IgD-negative memory B cell (primary cell): ENCODE results near the gene ADGRG3. TPM values are rescaled to one million over a fixed set of nuclear protein-coding genes. Genes with fewer than 3 reads are reported as not detected.
"Not testable (repeated sequence)": the region's sequence is repeated elsewhere in the genome, so short reads cannot be mapped to it uniquely, and the experiment has no call there.

Experiments used
- H3K27ac Mint-ChIP-seq, 3 donors: one replicate each; pipeline ENCODE4 v1.8.0; 2020 to 2022; ENCODE audit warnings: mild to moderate bottlenecking in 3 of 3, mixed read lengths in 3 of 3, moderate library complexity in 1 of 3
- H3K27me3 Mint-ChIP-seq: one replicate; pipeline ENCODE4 v1.8.0; 2021; ENCODE audit warnings: mixed read lengths
- H3K36me3 Mint-ChIP-seq: one replicate; pipeline ENCODE4 v1.8.0; 2020; ENCODE audit warnings: mild to moderate bottlenecking, mixed read lengths
- H3K4me1 Mint-ChIP-seq, 3 donors: one replicate each; pipeline ENCODE4 v1.8.0; 2020 to 2022; ENCODE audit warnings: mixed read lengths in 3 of 3, mild to moderate bottlenecking in 1 of 3
- H3K4me3 Mint-ChIP-seq, 4 donors: one replicate each; pipeline ENCODE4 v1.8.0; 2020 to 2022; ENCODE audit warnings: mild to moderate bottlenecking in 4 of 4, mixed read lengths in 4 of 4, moderate library complexity in 3 of 4
- H3K9me3 Mint-ChIP-seq, 3 donors: one replicate each; pipeline ENCODE4 v1.8.0; 2020 to 2021; ENCODE audit warnings: mixed read lengths in 3 of 3, mild to moderate bottlenecking in 1 of 3
- polyA plus RNA-seq: library from polyadenylated mRNA; unstranded; fragments of 300-500 nt; fragmentation: Illumina TruSeq; gene quantifications from one replicate; pipeline ENCODE4 v1.2.3, GENCODE V29; 2021

ADGRG3 gene
- polyA plus RNA-seq, 1 donor from 2014 or later: not detected

DNA sequence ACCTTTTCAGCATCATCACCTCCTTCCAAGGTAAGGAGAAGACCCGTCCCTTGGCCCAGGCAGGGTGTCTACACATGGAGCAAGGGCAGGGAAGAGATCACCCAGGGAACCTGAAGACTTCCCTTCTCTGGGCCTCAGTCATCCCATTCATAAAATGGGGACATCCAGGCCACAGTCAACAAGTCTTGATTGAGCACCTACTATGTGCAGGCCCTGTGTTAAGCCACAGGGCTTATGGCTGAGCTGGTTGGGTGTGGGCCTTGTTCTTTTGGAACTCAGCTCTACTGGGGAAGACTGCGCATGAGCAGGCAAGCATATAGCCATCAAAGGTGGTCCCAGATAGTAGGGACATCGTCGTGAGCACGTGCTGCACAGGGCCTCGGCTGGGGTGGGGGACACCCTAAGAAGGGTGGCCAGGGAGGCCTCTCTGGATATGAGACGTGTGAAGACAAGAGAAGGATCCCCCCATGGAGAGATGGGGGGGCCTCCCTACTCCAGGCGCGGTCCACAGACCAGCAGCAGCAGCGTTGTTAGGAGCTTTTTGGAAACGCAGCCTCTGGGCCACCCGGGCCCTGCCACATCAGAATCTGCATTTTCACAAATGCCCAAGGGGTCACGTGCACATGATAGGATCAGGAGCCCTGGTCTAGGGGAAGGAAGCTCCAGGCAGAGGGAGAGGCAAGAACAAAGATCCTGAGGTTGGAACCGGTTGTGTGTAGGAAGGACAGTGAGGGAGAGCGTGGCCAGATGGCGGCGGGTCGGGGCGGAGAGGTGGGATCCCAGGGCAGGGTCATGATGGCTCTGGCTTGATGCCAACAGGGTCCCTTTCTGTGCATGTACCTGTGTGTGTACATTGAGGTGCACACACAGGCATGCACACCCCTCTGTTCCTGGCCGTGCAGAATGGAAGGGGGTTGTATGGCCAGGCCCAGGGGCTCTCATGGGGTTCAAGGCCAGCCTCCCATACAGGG lies 5.9 kb upstream of the ADGRG3 start:
- Mint-ChIP-seq H3K27me3 (peaks cover 2% of the 10 kb centered on the region), H3K4me3 (no peak overlapping the region), H3K27ac (peak overlapping the region in 1 of 3 donors; percentile 68), H3K9me3 (no peaks in the 10 kb centered on the region), H3K4me1 (no peaks in the 10 kb centered on the region), H3K36me3 (peaks cover 3% of the 10 kb centered on the region)

DNA sequence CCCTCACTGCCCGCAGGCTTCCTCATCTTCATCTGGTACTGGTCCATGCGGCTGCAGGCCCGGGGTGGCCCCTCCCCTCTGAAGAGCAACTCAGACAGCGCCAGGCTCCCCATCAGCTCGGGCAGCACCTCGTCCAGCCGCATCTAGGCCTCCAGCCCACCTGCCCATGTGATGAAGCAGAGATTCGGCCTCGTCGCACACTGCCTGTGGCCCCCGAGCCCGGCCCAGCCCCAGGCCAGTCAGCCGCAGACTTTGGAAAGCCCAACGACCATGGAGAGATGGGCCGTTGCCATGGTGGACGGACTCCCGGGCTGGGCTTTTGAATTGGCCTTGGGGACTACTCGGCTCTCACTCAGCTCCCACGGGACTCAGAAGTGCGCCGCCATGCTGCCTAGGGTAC lies 4.7 kb upstream of the ADGRG3 start:
- H3K36me3 Mint-ChIP-seq: peaks cover 1% of the 10 kb centered on the region
- H3K27me3 Mint-ChIP-seq: peaks cover 2% of the 10 kb centered on the region
- H3K4me3 Mint-ChIP-seq: no peak overlapping the region
- H3K27ac Mint-ChIP-seq: no peak overlapping the region
- no peaks in the 10 kb centered on the region for H3K4me1 Mint-ChIP-seq
- no peaks in the 10 kb centered on the region for H3K9me3 Mint-ChIP-seq

GRCh38 chr16:57663917-57664661 lies 4.0 kb upstream of the ADGRG3 start:
- H3K4me3 Mint-ChIP-seq: no peak overlapping the region
- H3K27ac Mint-ChIP-seq: no peak overlapping the region
- H3K27me3 Mint-ChIP-seq: peaks cover 2% of the 10 kb centered on the region
- no peaks in the 10 kb centered on the region for H3K4me1 Mint-ChIP-seq
- H3K36me3 Mint-ChIP-seq: peaks cover 3% of the 10 kb centered on the region
- H3K9me3 Mint-ChIP-seq: no peaks in the 10 kb centered on the region

GRCh38 chr16:57664662-57665025 lies 3.5 kb upstream of the ADGRG3 start:
- H3K27me3 Mint-ChIP-seq: peaks cover 2% of the 10 kb centered on the region
- no peaks in the 10 kb centered on the region for H3K4me1 Mint-ChIP-seq
- peaks cover 3% of the 10 kb centered on the region for H3K36me3 Mint-ChIP-seq
- no peak overlapping the region for H3K4me3 Mint-ChIP-seq
- H3K27ac Mint-ChIP-seq: no peak overlapping the region
- H3K9me3 Mint-ChIP-seq: no peaks in the 10 kb centered on the region

DNA sequence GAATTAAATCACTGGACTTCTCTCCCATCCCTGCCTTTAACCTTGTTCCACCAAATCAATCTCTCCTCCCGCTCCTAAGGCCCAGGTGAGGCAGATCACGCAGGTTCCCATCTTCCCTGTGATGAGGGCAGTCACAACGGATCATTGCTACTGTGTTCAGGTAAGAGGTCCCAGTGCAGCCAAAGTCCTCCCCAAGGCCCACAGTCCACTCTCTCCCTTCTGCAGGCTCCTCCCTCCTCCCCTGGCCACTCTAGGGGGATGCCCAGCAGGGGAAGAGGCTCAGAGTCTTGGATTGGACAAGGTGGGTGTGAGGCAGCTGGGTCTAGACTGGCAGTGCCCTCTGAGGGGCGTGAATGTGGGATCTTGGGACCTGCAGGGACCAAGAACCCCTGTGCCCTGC lies 2.6 kb upstream of the ADGRG3 start:
- peaks cover 2% of the 10 kb centered on the region for H3K27me3 Mint-ChIP-seq
- H3K4me3 Mint-ChIP-seq: no peak overlapping the region
- H3K27ac Mint-ChIP-seq: no peak overlapping the region
- peaks cover 2% of the 10 kb centered on the region for H3K36me3 Mint-ChIP-seq
- no peaks in the 10 kb centered on the region for H3K4me1 Mint-ChIP-seq
- H3K9me3 Mint-ChIP-seq: no peaks in the 10 kb centered on the region

DNA sequence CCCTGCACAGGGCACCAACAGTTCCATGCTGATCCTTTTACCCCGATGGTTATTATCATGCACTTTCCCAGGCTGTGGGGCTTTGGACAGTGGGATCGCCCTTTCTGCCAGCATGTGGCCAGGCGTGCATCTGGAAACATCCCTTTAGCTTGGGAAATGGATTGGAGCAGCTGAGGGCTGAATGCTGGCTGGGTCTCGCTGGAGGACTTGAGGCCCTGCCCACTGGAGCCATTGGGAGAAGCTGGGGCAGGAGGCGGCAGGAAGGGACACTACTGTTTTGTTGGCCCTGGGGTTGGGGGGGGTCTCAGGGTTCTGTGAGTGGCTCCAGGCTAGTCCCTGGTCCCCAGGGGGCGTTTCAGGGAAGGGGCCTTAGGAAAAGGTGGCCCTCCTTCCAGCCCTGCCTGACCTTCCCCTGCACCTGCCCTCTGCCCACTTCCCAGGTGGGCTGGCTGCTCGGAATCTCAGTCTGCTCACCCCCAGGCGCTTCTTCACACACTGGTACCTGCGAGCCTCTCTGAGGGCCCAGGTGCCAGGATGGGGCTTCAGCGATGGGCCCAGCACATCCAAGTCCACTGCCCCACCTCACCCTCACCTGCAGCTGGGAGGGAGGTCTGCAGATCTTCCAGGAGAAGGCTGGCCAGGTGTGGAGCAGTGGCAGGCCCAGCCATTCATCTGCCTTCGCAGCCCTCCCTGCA lies 1.6 kb upstream of the ADGRG3 start:
- Mint-ChIP-seq H3K36me3 (peaks cover 2% of the 10 kb centered on the region), H3K4me1 (no peaks in the 10 kb centered on the region), H3K27ac (peak overlapping the region in 1 of 3 donors; percentile 71), H3K27me3 (peaks cover 6% of the 10 kb centered on the region), H3K9me3 (no peaks in the 10 kb centered on the region), H3K4me3 (no peak overlapping the region)

DNA sequence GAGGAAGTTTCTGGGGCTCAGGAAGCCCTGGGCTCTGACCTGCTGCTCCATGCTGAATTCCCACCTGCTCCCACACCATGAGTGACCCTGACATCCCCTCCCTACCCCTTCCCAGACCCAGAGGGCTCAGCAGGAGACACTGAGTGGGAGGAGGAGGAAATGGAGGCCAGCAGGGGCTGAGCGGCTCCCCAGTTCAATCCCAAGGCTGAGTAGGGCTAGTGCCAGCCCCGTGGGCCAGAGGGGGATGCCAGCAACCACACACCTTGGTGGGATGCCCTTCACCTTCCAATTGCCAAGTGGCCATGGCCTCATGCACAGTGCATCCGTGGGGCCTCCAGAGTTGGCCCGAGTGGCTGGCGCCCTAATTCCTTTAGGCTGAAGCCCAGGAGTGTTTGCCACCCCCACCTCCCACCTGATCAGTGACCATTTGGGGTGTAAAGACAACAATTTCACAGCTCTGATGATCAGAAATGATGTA lies 1.0 kb upstream of the ADGRG3 start:
- Mint-ChIP-seq H3K4me1 (no peaks in the 10 kb centered on the region), H3K27ac (peak overlapping the region in 1 of 3 donors; percentile 71), H3K36me3 (peaks cover 2% of the 10 kb centered on the region), H3K27me3 (peaks cover 4% of the 10 kb centered on the region), H3K4me3 (no peak overlapping the region), H3K9me3 (no peaks in the 10 kb centered on the region)

DNA sequence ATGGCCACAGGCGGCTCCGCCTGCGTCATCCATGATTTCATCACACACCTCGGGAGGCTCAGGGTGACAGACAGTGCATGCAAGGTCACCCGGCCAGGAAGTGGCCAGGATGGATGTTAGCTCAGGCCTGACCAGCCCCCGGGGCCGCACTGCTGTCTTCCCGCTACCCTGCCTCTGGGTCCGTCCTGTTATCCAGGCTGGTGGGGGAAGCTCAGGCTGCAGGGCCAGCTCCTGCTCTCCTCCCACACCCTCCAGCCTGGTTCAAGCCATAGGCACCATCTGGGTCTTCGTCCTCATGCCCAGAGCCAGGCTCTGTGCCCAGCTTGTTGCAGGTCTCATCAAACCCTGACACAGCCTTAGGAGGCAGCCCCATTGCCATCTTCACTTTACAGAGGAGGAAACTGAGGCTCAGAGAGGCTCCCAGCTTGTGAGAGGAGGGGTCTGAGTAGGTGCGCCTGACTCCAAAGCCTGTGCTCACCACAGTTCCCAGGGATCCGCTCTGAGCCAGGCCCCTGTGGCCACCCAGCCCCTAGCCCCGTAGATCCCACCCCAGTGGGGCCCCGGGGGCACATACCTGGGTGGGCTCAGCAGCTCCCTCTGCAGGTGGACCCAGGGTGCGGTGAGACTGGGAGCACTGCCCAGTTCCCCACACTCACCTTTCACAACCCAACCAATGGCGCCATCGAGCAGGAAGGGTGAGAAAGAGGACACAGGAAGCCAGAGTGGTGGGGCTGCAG lies 412 bp upstream of the ADGRG3 start:
- H3K4me3 Mint-ChIP-seq: no peak overlapping the region
- H3K4me1 Mint-ChIP-seq: no peaks in the 10 kb centered on the region

DNA sequence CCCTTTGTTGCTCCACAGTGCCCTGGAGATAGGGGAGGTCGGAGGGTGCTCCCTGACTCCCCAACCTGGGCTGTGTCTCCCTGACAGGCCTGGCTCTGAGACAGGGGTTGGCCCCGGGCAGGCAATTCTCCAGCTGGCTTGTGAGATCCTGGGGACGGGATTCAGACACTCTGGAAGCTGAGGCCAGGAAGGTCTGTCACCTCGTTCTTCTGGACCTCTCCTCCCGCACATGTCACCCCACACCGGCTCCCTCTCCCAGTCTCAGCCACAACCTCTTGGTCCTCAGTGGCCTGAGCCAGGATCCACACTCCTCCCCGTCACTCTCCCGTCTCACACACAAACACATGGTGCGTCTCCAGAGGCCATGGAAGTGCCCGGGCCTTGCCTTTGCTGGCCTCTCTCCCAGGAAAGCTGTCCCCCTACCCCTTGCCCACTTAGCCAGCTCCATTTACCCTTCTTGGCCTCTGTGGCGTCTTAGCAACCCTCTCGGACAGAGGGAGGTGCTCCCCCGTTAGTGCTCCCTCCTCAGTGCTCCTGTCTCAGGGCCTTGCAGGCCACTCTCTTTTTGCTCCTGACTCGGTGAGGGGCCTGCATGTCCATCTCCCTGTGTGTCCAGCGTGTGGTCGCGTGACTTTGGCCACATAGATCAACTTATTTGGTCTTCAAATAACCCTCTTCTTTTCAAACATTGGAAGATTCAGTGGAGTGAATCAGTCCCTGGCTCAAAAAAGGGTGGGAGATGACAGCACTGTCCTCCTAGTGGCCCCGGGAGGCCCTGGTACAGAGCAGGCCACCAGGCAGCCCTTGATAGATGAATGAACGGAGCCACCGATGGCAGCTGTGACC lies 747 bp downstream of the ADGRG3 start:
- Mint-ChIP-seq H3K27ac (no peak overlapping the region), H3K36me3 (peaks cover 2% of the 10 kb centered on the region), H3K9me3 (no peaks in the 10 kb centered on the region), H3K4me1 (no peaks in the 10 kb centered on the region), H3K4me3 (peak overlapping the region in 1 of 4 donors; percentile 44), H3K27me3 (peaks cover 4% of the 10 kb centered on the region)

More for the DNA sequence above, 412 bp upstream of the ADGRG3 start:
- no peaks in the 10 kb centered on the region for H3K9me3 Mint-ChIP-seq
- H3K27ac Mint-ChIP-seq: no peak overlapping the region
- H3K27me3 Mint-ChIP-seq: peaks cover 4% of the 10 kb centered on the region
- H3K36me3 Mint-ChIP-seq: peaks cover 2% of the 10 kb centered on the region

GRCh38 chr16:57669476-57670162 lies 1.5 kb downstream of the ADGRG3 start:
- Mint-ChIP-seq H3K27ac (no peak overlapping the region), H3K4me3 (no peak overlapping the region), H3K9me3 (no peaks in the 10 kb centered on the region), H3K36me3 (peaks cover 2% of the 10 kb centered on the region), H3K4me1 (no peaks in the 10 kb centered on the region), H3K27me3 (peaks cover 4% of the 10 kb centered on the region)

- peaks cover 2% of the 10 kb centered on the region for H3K36me3 Mint-ChIP-seq
- H3K27ac Mint-ChIP-seq: no peak overlapping the region
- peaks cover 4% of the 10 kb centered on the region for H3K27me3 Mint-ChIP-seq
- no peaks in the 10 kb centered on the region for H3K4me1 Mint-ChIP-seq
- H3K4me3 Mint-ChIP-seq: no peak overlapping the region
- no peaks in the 10 kb centered on the region for H3K9me3 Mint-ChIP-seq
Measured at GRCh38 chr16:57670196-57670595, 2.1 kb downstream of the ADGRG3 start.

- H3K27ac Mint-ChIP-seq, H3K36me3 Mint-ChIP-seq, H3K4me3 Mint-ChIP-seq, H3K9me3 Mint-ChIP-seq, H3K4me1 Mint-ChIP-seq, H3K27me3 Mint-ChIP-seq: not testable (repeated sequence)
Measured at GRCh38 chr16:57671451-57671850, 3.3 kb downstream of the ADGRG3 start.

- no peak overlapping the region for H3K4me3 Mint-ChIP-seq
- H3K36me3 Mint-ChIP-seq: peaks cover 2% of the 10 kb centered on the region
- no peaks in the 10 kb centered on the region for H3K4me1 Mint-ChIP-seq
- H3K9me3 Mint-ChIP-seq: no peaks in the 10 kb centered on the region
- peaks cover 6% of the 10 kb centered on the region for H3K27me3 Mint-ChIP-seq
- no peak overlapping the region for H3K27ac Mint-ChIP-seq
Measured at GRCh38 chr16:57672416-57672815, 4.3 kb downstream of the ADGRG3 start.
